GM21360 (cell line): Measurements from ENCODE around the gene BCL11B.
A peak's percentile ranks its signal among the peaks of the same experiment; 100 is the strongest.

ENCODE experiments used
- ATAC-seq: cut with Tn5 transposase; IDR thresholded peaks from one replicate; pipeline ENCODE4 v1.9.1; 2021; ENCODE audit warnings: mild to moderate bottlenecking, moderate library complexity; ENCODE audit not compliant: unreplicated experiment

Gene BCL11B

DNA sequence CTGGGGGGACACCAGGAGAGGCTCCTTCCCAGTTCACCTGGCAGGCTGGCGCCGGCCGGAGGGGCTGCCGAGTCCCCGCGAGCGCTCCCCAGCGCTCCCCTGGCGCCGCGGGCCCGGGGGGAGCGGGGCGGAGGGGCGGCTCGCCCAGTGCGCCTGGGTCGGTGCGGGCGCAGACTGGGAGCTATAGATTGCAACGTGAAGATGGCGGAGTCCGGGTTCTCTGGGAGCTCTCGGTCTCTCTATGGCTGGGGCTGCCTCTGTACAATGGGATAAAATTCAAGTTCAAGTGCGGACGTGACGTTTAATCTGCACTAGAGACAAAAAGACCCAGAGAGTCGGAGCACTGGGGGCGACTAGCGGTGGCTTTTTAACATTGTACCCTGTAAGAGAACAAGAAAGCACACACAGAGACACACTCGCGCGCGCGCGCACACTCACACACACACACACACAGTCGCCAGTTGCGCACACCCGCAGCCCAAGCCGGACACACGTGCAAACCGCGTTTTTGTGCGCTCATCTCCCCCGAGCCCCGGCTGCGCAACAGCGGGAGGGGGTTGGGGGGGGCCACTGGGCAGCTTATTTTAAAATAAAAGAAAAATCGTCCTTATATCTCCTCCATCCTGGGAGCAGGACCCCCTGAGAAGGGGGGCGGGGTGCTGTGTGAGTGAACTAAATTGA is at the start of gene BCL11B:
TSS of gene BCL11B (minus strand) at position 247 of the 681 bp plus-strand sequence. CDS start 979 bp downstream, outside the sequence.
- peak; percentile 81 for ATAC-seq

- no peak for ATAC-seq
Measured at GRCh38 chr14:99321236-99321925, 49.4 kb upstream of the BCL11B start.

GRCh38 chr14:99320621-99321235 is 48.7 kb upstream of the BCL11B start:
- ATAC-seq = no peak

DNA sequence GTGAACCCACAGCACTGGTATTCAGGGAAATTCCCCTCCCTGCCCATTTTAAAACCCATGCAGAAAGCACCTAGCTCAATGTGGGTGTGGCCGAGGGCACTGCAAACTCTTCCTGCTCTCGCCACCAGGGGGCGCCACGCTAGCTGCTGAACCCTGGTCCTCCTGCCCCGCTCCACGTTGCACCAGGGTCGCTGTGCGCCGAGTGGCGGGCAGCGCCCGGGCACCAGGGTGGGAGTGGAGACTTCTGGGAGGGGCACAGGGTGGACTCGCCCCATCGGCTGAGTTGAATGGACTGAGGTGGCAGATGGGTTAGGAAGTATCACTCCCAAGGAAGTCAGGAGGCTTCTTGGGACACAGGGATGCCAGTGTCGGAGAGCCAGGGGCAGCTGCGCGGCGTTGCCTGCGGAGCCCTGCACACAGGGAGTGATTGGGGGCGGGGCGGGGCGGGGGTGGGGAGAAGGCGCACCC is 48.1 kb upstream of the BCL11B start:
- peak; percentile 87 for ATAC-seq

DNA sequence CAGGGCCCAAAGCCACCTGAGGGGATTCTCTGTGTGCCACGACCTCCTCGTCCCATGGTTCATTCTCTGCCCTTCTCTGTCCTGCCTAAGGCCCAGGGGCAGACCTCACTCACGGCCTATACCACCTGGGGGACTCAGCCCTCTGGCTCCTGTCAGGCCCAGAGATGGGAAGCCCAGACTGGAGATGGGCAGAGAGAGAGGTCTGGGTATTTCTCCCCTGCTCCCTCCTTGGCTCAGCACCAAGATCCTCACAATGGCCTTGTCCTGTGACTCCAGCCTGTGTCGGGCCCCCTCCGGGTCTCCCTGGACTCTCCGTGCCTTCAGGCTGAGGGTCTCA is 46.9 kb upstream of the BCL11B start:
- ATAC-seq = no peak

DNA sequence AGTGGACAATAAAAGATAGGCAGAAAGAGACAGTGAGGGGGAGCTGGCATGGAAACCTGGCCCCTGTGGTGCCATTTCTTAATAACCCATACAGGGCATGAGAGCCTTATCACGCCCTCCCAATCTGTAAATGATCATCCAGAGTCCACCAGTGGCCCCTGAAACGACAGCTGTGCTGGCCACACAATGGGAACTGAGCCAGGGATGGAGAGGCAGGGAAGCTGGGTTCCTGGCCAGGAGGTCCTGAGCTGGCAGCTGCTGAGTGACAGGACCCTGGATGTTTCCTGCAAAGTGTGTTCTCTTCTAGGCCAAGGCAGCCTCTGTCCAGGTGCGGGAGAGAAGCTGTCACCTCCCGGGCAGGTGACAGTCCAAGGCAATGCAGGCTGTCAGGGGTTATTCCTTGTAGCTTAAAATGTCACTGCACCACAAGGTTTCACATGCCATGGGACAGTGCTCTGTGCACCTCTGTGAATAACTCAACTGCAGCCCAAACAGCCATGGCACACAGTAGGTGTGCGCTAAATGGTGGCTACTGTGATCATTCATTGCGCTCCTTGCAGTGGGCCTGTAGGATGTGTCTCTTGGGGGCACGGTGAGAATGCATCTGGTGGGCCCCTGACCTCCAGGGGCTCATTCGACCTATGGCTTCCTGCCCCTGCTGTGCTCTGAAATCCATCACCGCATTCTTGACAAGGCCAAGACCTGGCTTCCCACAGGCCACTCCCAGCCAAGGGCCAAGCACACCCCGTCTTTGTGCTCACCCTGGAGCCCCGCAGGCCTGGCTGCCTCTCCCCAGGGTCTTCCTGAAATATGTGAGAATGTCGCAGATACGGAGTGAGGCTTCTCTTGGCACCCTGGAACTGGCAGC is 46.3 kb upstream of the BCL11B start:
- ATAC-seq = no peak

GRCh38 chr14:99317231-99318090 is 45.5 kb upstream of the BCL11B start:
- no peak for ATAC-seq

GRCh38 chr14:99316281-99317163 is 44.5 kb upstream of the BCL11B start:
- ATAC-seq = no peak

GRCh38 chr14:99315197-99315596 is 43.2 kb upstream of the BCL11B start:
- no peak for ATAC-seq

- ATAC-seq = no peak
Measured at GRCh38 chr14:99314623-99315022, 42.6 kb upstream of the BCL11B start.

DNA sequence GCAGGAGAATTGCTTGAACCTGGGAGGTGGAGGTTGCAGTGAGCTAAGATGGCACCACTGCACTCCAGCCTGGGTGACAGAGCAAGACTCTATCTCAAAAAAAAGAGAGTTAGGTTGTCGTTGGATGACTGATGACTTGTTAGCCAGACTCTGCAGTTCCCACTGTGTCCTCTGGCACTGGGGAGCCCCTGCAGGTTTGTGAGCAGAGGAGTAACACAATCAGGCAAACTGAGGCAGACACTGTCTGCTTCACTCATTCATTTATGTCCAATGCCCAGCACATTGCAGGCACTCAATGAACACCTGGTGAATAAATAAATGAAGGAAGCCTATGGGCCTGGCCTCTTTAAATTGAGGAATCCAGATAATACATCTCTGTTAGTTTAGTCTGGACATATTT is 41.2 kb upstream of the BCL11B start:
- no peak for ATAC-seq

DNA sequence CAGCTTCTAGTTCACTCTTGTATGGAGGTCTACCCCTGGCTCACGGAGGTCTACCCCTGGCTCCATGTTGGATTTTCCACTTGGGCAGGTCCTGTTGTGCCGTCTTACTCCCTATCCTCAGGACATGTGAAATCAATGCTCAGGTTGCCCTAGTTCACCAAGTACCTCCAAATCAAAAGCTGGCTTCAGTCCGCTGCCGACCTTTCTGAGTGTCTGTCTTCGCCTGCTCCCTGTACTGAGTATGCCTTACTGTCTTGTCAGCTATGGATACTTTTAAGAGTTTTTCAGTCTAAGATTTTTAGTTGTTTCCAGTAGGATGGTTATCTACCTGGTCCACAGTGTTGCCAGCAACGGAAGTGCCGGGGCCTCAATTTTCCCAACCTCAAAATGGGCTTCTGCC is 40.1 kb upstream of the BCL11B start:
- ATAC-seq = no peak

GRCh38 chr14:99309220-99309766 is 37.3 kb upstream of the BCL11B start:
- no peak for ATAC-seq

GRCh38 chr14:99304208-99304607 is 32.2 kb upstream of the BCL11B start:
- no peak for ATAC-seq

GRCh38 chr14:99300190-99300589 is 28.2 kb upstream of the BCL11B start:
- ATAC-seq = no peak

- no peak for ATAC-seq
Measured at GRCh38 chr14:99296517-99296916, 24.5 kb upstream of the BCL11B start.

- ATAC-seq = no peak
Measured at GRCh38 chr14:99289394-99290189, 17.6 kb upstream of the BCL11B start.

DNA sequence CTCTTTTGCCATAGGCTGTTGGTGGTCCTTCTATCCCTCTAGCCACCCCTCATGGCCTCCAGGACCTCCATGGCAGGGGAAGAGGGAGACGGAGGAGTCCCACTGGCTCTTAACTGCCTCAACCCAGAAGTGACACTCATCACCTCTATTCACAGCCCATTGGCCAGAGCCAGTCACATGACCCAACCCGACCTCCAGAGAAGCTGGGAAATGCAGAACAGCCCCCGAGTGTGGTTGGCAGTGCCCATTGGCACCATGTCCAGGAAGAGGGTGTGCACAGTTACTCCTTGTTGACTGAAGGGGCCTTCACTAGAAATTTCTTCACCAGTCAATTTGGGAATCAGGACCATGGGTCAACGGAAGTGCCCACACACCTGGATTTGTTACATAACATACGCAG is 17.0 kb upstream of the BCL11B start:
- ATAC-seq = no peak
